GM19240 (cell line): ENCODE data around the gene DNMBP.
"Not testable (repeated sequence)": the region's sequence is repeated elsewhere in the genome, so short reads cannot be mapped to it uniquely, and the experiment has no call there.

Experiments
- DNase-seq: peaks from one replicate; pipeline ENCODE4 v3.0.0; 2011; ENCODE audit warnings: low spot score; ENCODE audit not compliant: insufficient read length

DNMBP gene

GRCh38 chr10:99917963-99918825 is 91.6 kb downstream of the DNMBP start:
- no peak for DNase-seq

DNA sequence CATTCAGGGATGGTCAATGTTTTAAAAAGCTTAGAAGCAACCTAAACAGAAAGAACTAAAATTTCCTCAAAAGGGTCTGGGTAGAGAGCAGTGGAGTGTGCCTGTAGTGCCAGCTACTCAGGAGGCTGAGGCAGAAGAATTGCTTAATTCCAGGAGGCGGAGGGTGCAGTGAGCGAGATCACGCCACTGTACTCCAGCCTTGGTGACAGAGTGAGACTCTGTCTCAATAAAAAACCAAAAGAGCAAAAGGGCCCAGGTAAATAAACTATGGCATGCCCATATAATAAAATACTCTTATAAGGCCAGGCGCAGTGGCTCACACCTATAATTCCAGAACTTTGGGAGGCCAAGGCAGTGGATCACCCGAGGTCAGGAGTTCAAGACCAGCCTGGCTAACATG is 93.0 kb downstream of the DNMBP start:
- DNase-seq = no peak

GRCh38 chr10:99915414-99915813 is 94.3 kb downstream of the DNMBP start:
- no peak for DNase-seq

DNA sequence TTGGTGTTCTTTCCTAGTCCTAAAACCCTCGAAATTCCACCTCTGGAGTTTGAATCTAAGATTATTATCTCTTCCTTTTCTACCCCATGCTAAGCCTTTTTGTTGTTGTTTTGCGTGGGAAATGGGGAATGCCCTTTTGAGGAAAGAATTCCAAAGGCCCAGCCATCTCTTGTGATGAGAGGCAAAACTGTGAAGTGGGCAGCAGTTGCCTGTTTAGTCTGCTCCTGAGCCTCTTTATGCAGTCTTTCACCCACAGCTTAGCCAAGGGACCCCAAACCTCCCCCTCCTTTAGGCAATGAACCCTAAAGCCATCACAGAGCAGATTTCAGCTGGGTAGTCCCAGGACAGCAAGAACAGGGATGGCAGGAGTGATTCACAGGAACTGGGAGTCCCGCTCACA is 95.5 kb downstream of the DNMBP start:
- no peak for DNase-seq

GRCh38 chr10:99913831-99914235 is 95.9 kb downstream of the DNMBP start:
- no peak for DNase-seq

DNA sequence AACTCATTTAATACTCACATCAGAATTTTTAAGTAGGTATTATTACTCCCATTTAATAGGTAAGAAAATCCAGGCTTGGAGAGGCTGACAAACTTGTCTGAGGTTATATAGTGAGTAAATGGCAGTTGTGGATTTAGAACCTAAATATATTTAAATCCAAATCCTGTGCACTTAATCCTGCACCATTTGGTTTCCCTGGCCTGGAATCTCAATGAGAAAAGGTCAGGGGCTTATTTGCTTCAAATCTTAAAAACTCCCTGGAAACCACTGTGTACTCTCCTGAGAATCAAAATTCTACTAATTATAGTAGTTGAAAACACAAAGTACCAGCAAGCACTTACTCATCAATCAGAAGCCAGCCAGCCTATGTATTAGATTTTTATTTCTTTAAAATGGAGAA is 97.7 kb downstream of the DNMBP start:
- DNase-seq = no peak

DNA sequence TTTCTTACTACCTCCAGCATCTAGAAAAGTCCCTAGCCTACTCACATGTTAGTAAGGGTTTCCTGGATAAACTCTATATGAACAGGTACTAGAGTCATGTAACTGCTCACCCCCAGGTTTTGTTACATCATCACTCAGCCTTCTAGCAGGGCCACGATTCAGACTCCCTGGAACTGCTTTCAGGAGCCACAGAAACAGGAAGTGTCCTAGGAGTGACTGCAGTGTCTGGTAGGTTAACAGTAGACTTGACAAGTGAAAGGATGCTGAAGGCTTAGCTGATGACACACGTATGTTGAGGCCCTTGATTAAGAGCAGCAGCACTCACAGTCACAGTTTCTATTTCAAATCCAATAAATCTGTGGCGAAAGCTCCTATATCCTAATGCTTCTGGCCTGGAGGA is 101.2 kb downstream of the DNMBP start:
- DNase-seq = no peak

GRCh38 chr10:99906470-99906869 is 103.3 kb downstream of the DNMBP start:
- DNase-seq = no peak

GRCh38 chr10:99905971-99906370 is 103.8 kb downstream of the DNMBP start:
- DNase-seq = no peak

- no peak for DNase-seq
These were observed 113.9 kb downstream of the DNMBP start for GRCh38 chr10:99895867-99896266.

DNA sequence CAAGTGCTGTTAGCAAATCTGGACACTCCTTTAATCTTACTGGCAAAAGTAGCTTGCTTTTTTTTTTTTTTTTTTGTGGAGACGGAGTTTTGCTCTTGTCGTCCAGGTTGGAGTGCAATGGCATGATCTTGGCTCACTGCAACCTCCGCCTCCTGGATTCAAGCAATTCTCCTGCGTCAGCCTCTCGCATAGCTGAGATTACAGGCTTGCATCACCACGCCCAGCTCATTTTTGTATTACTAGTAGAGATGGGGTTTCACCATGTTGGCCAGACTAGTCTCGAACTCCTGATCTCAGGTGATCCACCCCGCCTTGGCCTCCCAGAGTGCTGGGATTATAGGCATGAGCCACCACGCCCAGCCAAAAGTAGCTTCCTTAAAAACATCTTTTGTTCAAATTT is 114.7 kb downstream of the DNMBP start:
- DNase-seq = not testable (repeated sequence)

DNA sequence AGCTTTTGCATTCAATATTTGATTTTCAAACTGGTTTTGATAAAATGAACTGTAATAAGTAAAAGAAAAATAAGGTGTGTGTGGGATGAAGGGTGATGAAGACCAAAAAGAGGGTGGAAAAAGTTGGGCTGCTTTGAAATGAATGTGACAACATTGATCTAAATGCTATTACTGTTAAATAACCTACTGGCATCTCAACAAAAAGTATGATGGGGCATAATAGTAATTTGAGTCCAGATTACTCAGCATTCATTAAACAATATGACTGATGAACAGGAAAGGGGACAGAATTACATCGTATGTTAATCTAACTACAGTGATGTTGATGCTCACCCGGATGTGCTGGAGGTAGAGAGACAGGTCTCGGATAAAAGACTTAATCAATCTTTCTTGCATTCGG is 115.1 kb downstream of the DNMBP start:
- no peak for DNase-seq

DNA sequence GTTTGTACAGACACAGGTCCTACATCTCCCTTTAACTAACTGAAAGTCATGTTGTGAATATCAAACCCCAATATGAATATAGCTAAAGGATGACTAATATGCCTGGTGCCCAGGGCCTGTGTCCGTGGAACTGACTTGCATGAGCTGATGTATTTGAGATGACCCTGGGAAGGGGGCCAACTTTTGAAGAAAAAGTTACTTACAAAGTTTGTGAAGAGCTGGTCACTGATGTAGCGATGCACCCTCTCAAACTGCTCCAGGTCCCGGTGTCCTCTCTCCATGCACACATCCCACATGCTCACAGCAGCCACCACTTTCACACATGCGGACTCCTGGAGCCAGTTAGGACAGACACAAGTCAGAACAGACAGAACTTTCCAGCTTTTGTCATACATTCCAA is 121.1 kb downstream of the DNMBP start:
- no peak for DNase-seq

- DNase-seq = no peak
These were observed 126.2 kb downstream of the DNMBP start for GRCh38 chr10:99883523-99883922.

DNA sequence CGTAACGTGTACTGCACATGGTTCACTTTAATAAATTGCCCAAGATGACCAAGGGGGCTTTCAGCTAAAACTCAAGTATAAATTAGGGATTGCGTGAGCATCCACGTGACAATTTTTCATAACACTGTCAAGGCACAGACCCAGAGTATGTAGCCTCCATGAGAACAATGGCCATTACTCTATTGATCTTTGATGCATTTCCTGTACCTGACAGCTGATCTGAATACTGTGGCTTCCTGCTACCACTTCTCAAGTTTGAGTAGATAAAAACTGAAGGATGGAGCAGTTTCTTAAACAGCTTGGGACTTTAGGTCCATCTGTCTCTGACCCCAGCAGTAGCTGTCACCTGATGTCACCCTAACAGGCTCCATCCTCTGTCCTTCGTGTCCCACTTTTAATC is 128.4 kb downstream of the DNMBP start:
- DNase-seq = no peak

GRCh38 chr10:99880080-99880835 is 129.5 kb downstream of the DNMBP start:
- DNase-seq = no peak

DNA sequence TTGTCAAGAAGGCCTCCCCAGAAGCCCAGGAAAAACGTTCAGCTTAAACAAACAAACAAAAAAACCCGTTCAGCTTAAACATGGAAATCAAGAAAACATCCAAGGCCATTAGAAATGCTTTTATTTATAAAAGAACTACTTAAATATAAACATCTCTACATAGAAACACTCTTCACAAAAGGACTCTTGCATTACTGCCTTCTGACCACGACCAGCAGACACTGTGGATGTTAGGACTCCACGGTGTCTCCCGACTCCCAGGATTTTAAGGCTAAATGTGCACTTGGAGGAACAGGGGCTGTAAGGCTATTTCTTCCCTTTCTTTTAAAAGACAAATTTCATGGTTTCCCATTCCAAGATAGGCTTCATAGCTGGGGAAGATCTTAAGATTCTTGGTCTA is 134.3 kb downstream of the DNMBP start:
- DNase-seq = no peak

GRCh38 chr10:99874341-99875085 is 135.2 kb downstream of the DNMBP start:
- DNase-seq = no peak

GRCh38 chr10:99873846-99874245 is 135.9 kb downstream of the DNMBP start:
- no peak for DNase-seq

DNA sequence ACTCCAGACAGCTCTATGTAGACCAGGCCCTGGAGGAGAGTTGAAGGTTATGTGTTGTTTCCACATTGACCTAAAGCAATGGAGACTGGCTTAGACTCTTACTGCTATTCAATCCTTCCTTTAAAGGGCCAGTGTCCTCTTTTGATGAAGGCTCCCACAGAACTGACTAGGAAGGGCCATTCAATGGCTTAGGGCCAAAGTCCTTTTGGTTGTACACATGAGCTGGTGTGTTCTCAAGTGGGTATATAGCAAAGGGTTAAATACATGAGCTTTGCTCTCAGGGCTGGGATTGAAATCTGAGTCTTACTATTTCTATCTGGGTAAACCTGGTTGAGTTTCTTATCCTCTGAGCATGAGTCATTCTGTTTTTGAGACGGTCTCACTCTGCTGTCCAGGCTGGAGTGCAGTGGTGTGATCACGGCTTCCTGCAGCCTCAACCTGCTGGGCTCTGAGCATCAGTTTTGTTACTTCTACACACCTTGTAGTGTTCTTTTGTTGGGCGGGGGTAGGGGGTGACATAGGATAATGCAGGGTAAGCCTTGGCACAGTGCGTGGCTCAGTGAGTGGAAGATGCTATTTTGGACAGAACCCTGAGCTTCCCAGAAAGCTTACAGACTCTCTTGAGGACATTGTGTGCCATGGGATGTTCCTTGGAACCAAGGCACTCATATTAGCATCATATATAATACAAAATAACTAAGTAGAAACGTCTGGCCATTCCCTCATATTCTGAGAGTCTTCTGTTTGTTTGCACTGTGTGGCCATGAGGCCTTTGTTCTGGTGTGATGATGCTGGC is 137.2 kb downstream of the DNMBP start:
- no peak for DNase-seq

- no peak for DNase-seq
These were observed 139.5 kb downstream of the DNMBP start for GRCh38 chr10:99870123-99870730.
